Measurements from ENCODE around the gene DPP6. TPM values are rescaled to one million over a fixed set of nuclear protein-coding genes. Genes with fewer than 3 reads are reported as not detected.

DPP6 gene
- total RNA-seq, 1 donor from 2014 or later = 1.4 TPM

GRCh38 chr7:154795014-154795413 is 742.8 kb downstream of the DPP6 start:
- no peaks in the 10 kb centered on the region for H3K27me3 Mint-ChIP-seq (ENCODE audit: unreplicated experiment)
- no peaks in the 10 kb centered on the region for H3K36me3 Mint-ChIP-seq (ENCODE audit: low read depth, unreplicated experiment)
- no peak for TF ChIP-seq CTCF (IDR thresholded peaks at IDR 0.05; ENCODE audit: unreplicated experiment)
- no peak overlapping the region for H3K27ac Mint-ChIP-seq (ENCODE audit: unreplicated experiment)
- H3K4me1 Mint-ChIP-seq (ENCODE audit: unreplicated experiment) = no peaks in the 10 kb centered on the region
- H3K4me3 Mint-ChIP-seq (ENCODE audit: unreplicated experiment) = no peak overlapping the region
- no peak for DNase-seq (ENCODE audit: low spot score)
- H3K9me3 Mint-ChIP-seq (ENCODE audit: unreplicated experiment) = no peaks in the 10 kb centered on the region

- no peaks in the 10 kb centered on the region for H3K4me1 Mint-ChIP-seq (ENCODE audit: unreplicated experiment)
- H3K4me3 Mint-ChIP-seq (ENCODE audit: unreplicated experiment) = no peak overlapping the region
- no peak for DNase-seq (ENCODE audit: low spot score)
- H3K36me3 Mint-ChIP-seq (ENCODE audit: low read depth, unreplicated experiment) = no peaks in the 10 kb centered on the region
- TF ChIP-seq CTCF (IDR thresholded peaks at IDR 0.05; ENCODE audit: unreplicated experiment) = no peak
- no peak overlapping the region for H3K27ac Mint-ChIP-seq (ENCODE audit: unreplicated experiment)
- H3K9me3 Mint-ChIP-seq (ENCODE audit: unreplicated experiment) = no peaks in the 10 kb centered on the region
- H3K27me3 Mint-ChIP-seq (ENCODE audit: unreplicated experiment) = no peaks in the 10 kb centered on the region
Measured at GRCh38 chr7:154795437-154795836, 743.2 kb downstream of the DPP6 start.

- Mint-ChIP-seq H3K27ac (ENCODE audit: unreplicated experiment) (no peak overlapping the region), H3K4me3 (ENCODE audit: unreplicated experiment) (no peak overlapping the region), H3K36me3 (ENCODE audit: low read depth, unreplicated experiment) (peaks cover 3% of the 10 kb centered on the region), H3K4me1 (ENCODE audit: unreplicated experiment) (no peaks in the 10 kb centered on the region), H3K9me3 (ENCODE audit: unreplicated experiment) (no peaks in the 10 kb centered on the region), H3K27me3 (ENCODE audit: unreplicated experiment) (no peaks in the 10 kb centered on the region)
- no peak for TF ChIP-seq CTCF (IDR thresholded peaks at IDR 0.05; ENCODE audit: unreplicated experiment)
- DNase-seq (ENCODE audit: low spot score) = no peak
Measured at GRCh38 chr7:154804449-154804848, 752.3 kb downstream of the DPP6 start.

GRCh38 chr7:154812027-154812426 is 759.8 kb downstream of the DPP6 start:
- H3K9me3 Mint-ChIP-seq (ENCODE audit: unreplicated experiment) = no peaks in the 10 kb centered on the region
- no peaks in the 10 kb centered on the region for H3K27me3 Mint-ChIP-seq (ENCODE audit: unreplicated experiment)
- DNase-seq (ENCODE audit: low spot score) = no peak
- no peak for TF ChIP-seq CTCF (IDR thresholded peaks at IDR 0.05; ENCODE audit: unreplicated experiment)
- H3K4me1 Mint-ChIP-seq (ENCODE audit: unreplicated experiment) = no peaks in the 10 kb centered on the region
- H3K27ac Mint-ChIP-seq (ENCODE audit: unreplicated experiment) = no peak overlapping the region
- H3K36me3 Mint-ChIP-seq (ENCODE audit: low read depth, unreplicated experiment) = no peaks in the 10 kb centered on the region
- no peak overlapping the region for H3K4me3 Mint-ChIP-seq (ENCODE audit: unreplicated experiment)

GRCh38 chr7:154817224-154817896 is 765.2 kb downstream of the DPP6 start:
- H3K27ac Mint-ChIP-seq (ENCODE audit: unreplicated experiment) = no peak overlapping the region
- H3K36me3 Mint-ChIP-seq (ENCODE audit: low read depth, unreplicated experiment) = no peaks in the 10 kb centered on the region
- peaks cover 4% of the 10 kb centered on the region for H3K4me1 Mint-ChIP-seq (ENCODE audit: unreplicated experiment)
- DNase-seq (ENCODE audit: low spot score) = no peak
- no peak for TF ChIP-seq CTCF (IDR thresholded peaks at IDR 0.05; ENCODE audit: unreplicated experiment)
- no peaks in the 10 kb centered on the region for H3K27me3 Mint-ChIP-seq (ENCODE audit: unreplicated experiment)
- H3K9me3 Mint-ChIP-seq (ENCODE audit: unreplicated experiment) = no peaks in the 10 kb centered on the region
- H3K4me3 Mint-ChIP-seq (ENCODE audit: unreplicated experiment) = no peak overlapping the region
